Fibroblast of lung (primary cell): ENCODE results near the gene DDX59.

Source experiments
- CTCF ChIP-seq, 2 donors: IDR thresholded peaks in 1 of 2; conservative IDR thresholded peaks in 1 of 2; 1 replicate in 1 of 2; 2 replicates in 1 of 2; pipeline ENCODE4 v1.5.1; 2011 to 2012; ENCODE audit warnings: low read length in 2 of 2, control low read depth in 1 of 2, inconsistent platforms in 1 of 2, low read depth in 1 of 2, mild to moderate bottlenecking in 1 of 2
- EZH2 ChIP-seq: IDR thresholded peaks from 2 replicates; pipeline ENCODE4 v1.5.1; 2012; ENCODE audit warnings: low read length, control low read depth, mild to moderate bottlenecking; ENCODE audit errors: missing control alignments

GRCh38 chr1:200676829-200677228, 7.1 kb upstream of the DDX59 start:
- TF ChIP-seq CTCF (conservative IDR thresholded peaks at IDR 0.05 in 1 of 2, IDR thresholded peaks at IDR 0.05 in 1 of 2; ENCODE audit: low read depth in 1 of 2, low read length in 2 of 2) (no peak), EZH2 (no peak)
